ENCODE results near the gene CCDC171. TPM values are rescaled to one million over a fixed set of nuclear protein-coding genes. Genes with fewer than 3 reads are reported as not detected.

CCDC171 gene
- total RNA-seq, 1 experiment from 2014 or later = 2.4 TPM

DNA sequence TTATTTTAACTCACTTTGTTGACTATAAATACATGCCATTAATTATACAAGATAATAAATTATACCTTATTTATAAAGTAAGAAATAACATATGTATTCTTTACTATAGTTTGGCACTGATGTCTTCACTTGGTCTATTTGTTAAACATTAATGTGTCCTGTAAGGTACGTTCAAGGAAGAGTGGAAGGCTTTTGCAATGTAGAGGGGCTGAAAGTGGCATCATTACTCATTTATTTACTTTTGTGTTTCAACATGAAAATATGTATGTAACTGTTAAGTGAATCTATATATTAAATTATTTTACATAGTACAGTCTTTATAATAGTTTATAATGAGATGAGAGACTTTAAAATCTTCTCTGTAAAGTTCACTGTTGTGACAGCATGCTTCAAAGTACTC lies 348.7 kb downstream of the CCDC171 start:
- Histone ChIP-seq H3K9me2 (ENCODE audit: insufficient read depth) (no peaks in the 10 kb centered on the region), H2AFZ (no peak overlapping the region), H3K4me3 (no peak overlapping the region), H4K20me1 (ENCODE audit: insufficient read depth) (no peaks in the 10 kb centered on the region), H3K27me3 (ENCODE audit: insufficient read depth, low read depth) (no peaks in the 10 kb centered on the region), H3F3A (ENCODE audit: insufficient read depth, low read depth) (no peaks in the 10 kb centered on the region), H3K9me3 (ENCODE audit: insufficient read depth, low read depth) (no peaks in the 10 kb centered on the region), H3K79me2 (ENCODE audit: low read depth) (no peaks in the 10 kb centered on the region), H3K36me3 (ENCODE audit: low read depth) (no peaks in the 10 kb centered on the region), H3K27ac (no peak overlapping the region), H3K4me2 (no peak overlapping the region), H3K4me1 (replicated peaks; ENCODE audit: insufficient read depth) (no peaks in the 10 kb centered on the region)
- CTCF ChIA-PET = no interaction called here
- POLR2A ChIA-PET (ENCODE audit: unreplicated experiment) = no interaction called here
- DNase-seq = no peak
- TF ChIP-seq EZH2 (IDR thresholded peaks at IDR 0.05; ENCODE audit: low read depth) (no peak), CTCF (conservative IDR thresholded peaks at IDR 0.05) (no peak)
- BruUV-seq (replicated peaks) = no TSS peak
- intact Hi-C loops (cut with micrococcal nuclease; ENCODE audit: unreplicated experiment) = no loop called here

- intact Hi-C loops (cut with micrococcal nuclease; ENCODE audit: unreplicated experiment) = no loop called here
- Histone ChIP-seq H3K4me2 (no peak overlapping the region), H3K9me2 (ENCODE audit: insufficient read depth) (no peaks in the 10 kb centered on the region), H3K4me1 (replicated peaks; ENCODE audit: insufficient read depth) (no peaks in the 10 kb centered on the region), H4K20me1 (ENCODE audit: insufficient read depth) (no peaks in the 10 kb centered on the region), H3K27me3 (ENCODE audit: insufficient read depth, low read depth) (no peaks in the 10 kb centered on the region), H3K9me3 (ENCODE audit: insufficient read depth, low read depth) (no peaks in the 10 kb centered on the region), H3K36me3 (ENCODE audit: low read depth) (no peaks in the 10 kb centered on the region), H3F3A (ENCODE audit: insufficient read depth, low read depth) (no peaks in the 10 kb centered on the region), H2AFZ (no peak overlapping the region), H3K79me2 (ENCODE audit: low read depth) (no peaks in the 10 kb centered on the region), H3K4me3 (no peak overlapping the region), H3K27ac (no peak overlapping the region)
- TF ChIP-seq CTCF (conservative IDR thresholded peaks at IDR 0.05) (no peak), EZH2 (IDR thresholded peaks at IDR 0.05; ENCODE audit: low read depth) (no peak)
- DNase-seq = no peak
- POLR2A ChIA-PET (ENCODE audit: unreplicated experiment) = no interaction called here
- CTCF ChIA-PET = no interaction called here
- BruUV-seq (replicated peaks) = no TSS peak
These were observed 356.5 kb downstream of the CCDC171 start for GRCh38 chr9:15909297-15909696.

DNA sequence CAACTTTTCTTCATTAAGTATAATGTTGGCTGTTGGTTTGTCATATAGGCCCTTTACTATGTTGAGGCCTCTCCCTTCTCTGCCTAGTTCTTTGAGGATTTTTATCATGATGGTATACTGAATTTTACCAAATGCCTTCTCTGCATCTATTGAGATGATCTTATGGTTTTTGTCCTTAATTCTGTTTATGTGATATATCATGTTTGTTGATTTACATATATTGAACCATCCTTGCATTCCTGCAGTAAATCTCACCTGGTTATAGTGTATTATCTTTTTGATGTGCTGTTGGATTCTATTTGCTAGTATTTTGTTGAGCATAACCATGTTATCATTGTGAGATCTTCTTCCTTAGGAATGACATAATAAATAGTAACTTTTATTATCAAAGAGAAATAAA lies 362.9 kb downstream of the CCDC171 start:
- no peaks in the 10 kb centered on the region for H3K27me3 ChIP-seq (ENCODE audit: insufficient read depth, low read depth)
- no peak overlapping the region for H3K27ac ChIP-seq
- H3F3A ChIP-seq (ENCODE audit: insufficient read depth, low read depth) = no peaks in the 10 kb centered on the region
- no peaks in the 10 kb centered on the region for H4K20me1 ChIP-seq (ENCODE audit: insufficient read depth)
- ChIA-PET CTCF (no interaction called here), POLR2A (ENCODE audit: unreplicated experiment) (no interaction called here)
- no peak for DNase-seq
- no TSS peak for BruUV-seq (replicated peaks)
- no peak overlapping the region for H3K4me3 ChIP-seq
- H3K9me2 ChIP-seq (ENCODE audit: insufficient read depth) = no peaks in the 10 kb centered on the region
- no peaks in the 10 kb centered on the region; the same call in 1 of the 2 replicates for H3K9me3 ChIP-seq (ENCODE audit: insufficient read depth, low read depth)
- H3K4me1 ChIP-seq (replicated peaks; ENCODE audit: insufficient read depth) = no peaks in the 10 kb centered on the region
- intact Hi-C loops (cut with micrococcal nuclease; ENCODE audit: unreplicated experiment) = no loop called here
- TF ChIP-seq CTCF (conservative IDR thresholded peaks at IDR 0.05) (no peak), EZH2 (IDR thresholded peaks at IDR 0.05; ENCODE audit: low read depth) (no peak)
- H3K36me3 ChIP-seq (ENCODE audit: low read depth) = no peaks in the 10 kb centered on the region
- H3K4me2 ChIP-seq = no peak overlapping the region
- no peak overlapping the region for H2AFZ ChIP-seq
- no peaks in the 10 kb centered on the region for H3K79me2 ChIP-seq (ENCODE audit: low read depth)

Data from PC-9 (cell line).